Left hindlimb (tissue), 1 donor: ENCODE data around the gene TPSG1.
"Not testable (repeated sequence)": the region's sequence is repeated elsewhere in the genome, so short reads cannot be mapped to it uniquely, and the experiment has no call there.

Source experiments
- DNase-seq: peaks from one replicate; pipeline ENCODE4 v3.0.0-alpha.2; 2018

Gene TPSG1

DNA sequence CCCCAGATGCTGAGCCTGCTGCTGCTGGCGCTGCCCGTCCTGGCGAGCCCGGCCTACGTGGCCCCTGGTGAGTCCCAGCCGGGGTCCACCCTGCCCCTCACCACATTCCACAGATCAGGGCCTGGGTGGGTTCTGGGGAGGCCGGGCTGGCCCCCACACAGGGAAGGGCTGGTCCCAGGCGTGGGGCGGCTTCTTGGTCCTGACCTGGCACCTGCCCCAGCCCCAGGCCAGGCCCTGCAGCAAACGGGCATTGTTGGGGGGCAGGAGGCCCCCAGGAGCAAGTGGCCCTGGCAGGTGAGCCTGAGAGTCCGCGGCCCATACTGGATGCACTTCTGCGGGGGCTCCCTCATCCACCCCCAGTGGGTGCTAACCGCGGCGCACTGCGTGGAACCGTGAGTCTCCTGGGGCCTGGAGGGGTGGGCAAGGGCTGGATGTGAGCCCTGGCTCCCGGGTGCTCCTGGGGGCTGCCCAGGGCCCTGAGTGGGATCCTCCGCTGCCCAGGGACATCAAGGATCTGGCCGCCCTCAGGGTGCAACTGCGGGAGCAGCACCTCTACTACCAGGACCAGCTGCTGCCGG is 31.3 kb upstream of the TPSG1 start:
- not testable (repeated sequence) for DNase-seq

GRCh38 chr16:1255276-1256122 is 30.4 kb upstream of the TPSG1 start, which contains the start of gene TPSD1:
TPSD1 (plus strand) TSS chr16:1256069; CDS start chr16:1256281, 212 bp downstream.
- not testable (repeated sequence) for DNase-seq

- not testable (repeated sequence) for DNase-seq
Observed at GRCh38 chr16:1254821-1255220, 29.8 kb upstream of the TPSG1 start.

DNA sequence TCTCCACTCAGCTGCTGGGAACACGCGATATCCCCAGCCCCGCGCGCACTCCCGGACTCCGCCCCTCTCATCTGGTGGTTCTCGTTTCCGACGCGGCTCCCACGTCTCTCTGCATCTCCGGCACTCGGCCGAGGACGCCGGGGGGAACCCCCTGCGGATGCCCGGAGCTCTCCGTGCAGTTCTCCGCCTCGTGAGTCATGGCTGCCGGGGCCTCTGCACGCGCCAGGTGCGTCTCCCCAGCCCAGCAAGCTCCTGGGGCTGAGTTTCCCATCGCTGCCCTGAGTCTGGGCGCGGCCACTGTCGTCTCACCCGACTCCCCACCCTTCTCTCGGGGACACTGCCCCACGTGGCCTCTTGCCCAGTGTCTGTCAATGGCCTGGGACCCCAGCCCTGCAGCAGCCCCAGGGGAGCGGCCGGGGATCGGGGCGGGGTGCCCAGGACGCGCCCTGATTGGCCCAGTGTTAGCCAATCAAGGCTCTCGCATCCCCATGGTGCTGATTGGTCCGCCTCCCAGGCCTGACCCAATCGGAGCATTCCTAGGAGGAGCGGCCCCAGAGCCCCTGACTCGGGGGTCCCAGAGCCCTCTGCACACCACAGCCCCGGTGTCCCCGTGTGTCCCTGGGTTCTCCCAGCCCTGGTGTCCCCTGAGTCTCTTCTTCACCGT is 28.8 kb upstream of the TPSG1 start:
- DNase-seq: not testable (repeated sequence)

DNA sequence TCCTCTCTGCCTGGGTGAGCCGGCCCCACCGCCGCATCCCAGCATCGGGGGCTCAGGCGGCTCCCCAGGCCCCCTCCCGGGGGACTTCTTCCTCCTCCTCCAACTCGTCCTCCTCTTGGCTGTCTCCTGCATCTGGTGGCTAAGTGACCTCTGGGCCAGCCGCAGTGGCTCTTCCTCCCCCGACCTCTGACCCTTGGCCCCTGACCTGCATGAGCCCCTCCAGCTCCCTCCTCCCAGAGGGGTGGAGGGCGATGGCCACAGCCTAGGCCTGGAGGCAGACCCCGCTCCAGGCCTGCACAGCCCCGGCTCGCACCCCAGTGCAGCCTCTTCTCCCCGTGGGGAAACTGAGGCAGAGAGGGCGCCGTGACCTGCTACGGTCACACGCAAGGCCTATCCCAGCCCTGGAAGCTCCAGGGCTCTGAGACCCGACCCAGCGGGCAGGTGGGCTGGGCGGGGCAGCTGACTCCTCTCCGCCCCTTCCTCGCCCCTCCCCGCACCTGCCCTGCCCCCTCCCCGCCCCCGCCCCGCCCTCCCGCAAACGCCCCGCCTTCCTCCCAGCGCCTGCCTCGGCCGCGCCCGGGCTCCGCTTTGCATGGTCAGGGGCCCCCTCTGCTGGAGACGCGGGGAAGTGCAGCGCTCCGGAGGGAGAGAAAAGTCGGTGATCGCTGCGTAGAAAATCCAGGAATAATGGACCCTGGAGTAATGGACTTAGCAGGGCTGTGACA is 24.1 kb upstream of the TPSG1 start:
- not testable (repeated sequence) for DNase-seq

DNA sequence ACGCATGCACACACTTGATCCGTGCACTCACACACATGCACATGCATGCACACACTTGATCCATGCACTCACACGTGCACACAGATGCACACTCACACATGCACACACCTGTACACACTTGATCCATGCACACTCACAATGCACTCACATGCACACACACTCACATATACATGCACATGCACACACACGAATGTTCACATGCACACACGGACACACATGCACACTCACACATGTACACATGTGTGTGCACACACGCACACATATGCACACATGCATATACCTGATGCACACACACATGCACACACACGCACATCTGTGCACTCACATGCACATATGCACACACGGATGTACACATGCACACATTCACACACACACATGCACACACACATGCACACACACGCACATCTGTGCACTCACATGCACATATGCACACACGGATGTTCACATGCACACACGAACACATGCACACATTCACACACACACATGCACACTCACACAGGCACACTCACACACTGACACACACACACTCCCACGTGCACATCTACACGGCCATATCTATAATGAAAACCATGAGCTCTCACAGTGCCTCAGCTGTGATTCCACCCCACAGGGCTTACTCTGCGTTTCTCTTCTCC is 23.0 kb upstream of the TPSG1 start:
- not testable (repeated sequence) for DNase-seq

- DNase-seq: no peak
Observed at GRCh38 chr16:1245452-1246020, 20.5 kb upstream of the TPSG1 start.

DNA sequence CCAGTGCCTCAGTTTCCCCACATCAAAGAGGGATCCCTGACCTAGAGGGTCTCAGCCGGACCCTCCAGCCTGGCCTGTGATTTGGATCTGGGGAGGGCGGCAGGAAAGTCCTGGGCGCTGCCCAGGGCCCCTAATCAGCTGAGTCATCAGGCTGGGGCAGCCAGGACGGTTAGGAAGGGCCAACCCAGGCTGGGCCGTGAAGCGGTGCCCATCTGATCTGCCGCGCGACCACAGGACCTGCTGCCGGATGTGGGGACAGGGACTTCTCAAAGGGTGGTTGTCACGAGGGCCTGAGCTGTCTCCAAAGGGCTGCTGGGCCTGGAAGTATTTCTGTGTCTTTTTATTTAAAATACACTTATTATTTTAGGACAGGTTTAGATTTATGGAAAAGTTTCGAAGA is 19.8 kb upstream of the TPSG1 start:
- DNase-seq: no peak

GRCh38 chr16:1243907-1244850 is 19.1 kb upstream of the TPSG1 start:
- DNase-seq: not testable (repeated sequence)

DNA sequence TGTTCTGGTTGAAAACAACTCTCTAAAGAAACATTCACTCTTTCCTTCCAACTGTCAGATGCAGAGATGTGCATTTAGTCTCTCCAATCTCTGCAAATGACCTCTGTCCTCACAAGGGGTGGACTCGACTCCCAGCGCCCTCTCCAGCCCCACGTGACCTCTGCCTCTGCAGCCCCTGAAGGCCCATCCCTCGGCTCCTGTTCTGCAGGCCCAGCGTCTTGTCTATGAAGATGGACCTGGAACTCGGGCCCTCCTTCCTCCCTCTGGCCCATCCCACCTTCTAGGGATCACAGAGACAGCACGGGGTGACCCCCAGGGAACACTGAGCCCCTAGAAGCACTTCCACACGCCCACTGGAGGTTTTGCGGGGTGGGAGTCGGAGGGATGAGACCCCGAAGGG is 18.3 kb upstream of the TPSG1 start:
- DNase-seq: not testable (repeated sequence)

DNA sequence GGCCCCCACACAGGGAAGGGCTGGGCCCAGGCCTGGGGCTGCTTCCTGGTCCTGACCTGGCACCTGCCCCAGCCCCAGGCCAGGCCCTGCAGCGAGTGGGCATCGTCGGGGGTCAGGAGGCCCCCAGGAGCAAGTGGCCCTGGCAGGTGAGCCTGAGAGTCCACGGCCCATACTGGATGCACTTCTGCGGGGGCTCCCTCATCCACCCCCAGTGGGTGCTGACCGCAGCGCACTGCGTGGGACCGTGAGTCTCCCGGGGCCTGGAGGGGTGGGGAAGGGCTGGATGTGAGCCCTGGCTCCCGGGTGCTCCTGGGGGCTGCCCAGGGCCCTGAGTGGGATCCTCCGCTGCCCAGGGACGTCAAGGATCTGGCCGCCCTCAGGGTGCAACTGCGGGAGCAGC is 16.0 kb upstream of the TPSG1 start:
- not testable (repeated sequence) for DNase-seq

DNA sequence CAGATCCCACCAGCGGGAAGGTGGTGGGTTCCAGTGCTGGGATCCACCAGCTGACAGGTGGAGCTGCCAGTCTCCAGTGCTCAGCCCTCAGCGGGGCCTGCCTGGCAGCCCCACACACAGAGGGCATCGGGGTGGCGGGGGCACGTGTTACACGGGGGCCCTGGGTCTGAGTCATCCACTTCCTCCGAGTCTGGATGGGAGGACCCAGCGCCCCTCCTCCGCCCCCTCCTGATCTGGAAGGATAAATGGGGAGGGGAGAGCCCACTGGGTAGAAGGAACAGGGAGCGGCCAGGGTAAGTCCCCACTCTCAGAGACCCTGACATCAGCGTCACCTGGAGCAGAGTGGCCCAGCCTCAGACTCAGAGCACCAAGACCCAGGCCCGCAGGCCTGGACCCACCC is 15.4 kb upstream of the TPSG1 start, which contains the start of gene TPSAB1:
Gene TPSAB1, plus strand, starts transcription at position 270 of the 400 bp plus-strand sequence. CDS start 234 bp downstream, outside the sequence.
- DNase-seq: not testable (repeated sequence)

DNA sequence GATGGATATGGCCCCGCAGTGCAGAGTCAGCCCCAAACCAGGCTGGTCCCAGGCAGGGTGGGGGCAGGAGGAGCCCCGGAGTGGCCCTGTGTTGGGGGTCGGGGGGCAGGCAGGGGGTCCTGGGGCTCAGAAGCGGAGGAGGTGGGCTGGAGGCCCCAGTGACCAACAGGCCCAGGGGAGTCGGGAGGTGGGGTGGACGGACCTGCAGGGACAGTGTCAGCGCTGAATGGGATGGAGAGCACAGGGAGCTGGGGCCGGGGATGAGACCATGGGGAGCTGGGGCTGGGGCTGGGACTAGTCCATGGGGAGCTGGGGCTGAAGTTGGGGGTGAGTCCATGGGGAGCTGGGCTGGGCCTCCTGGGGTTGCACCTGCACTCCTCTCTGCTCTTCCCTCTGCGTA is 14.5 kb upstream of the TPSG1 start:
- not testable (repeated sequence) for DNase-seq

GRCh38 chr16:1238909-1239308 is 13.8 kb upstream of the TPSG1 start:
- DNase-seq: not testable (repeated sequence)

- no peak for DNase-seq
Observed at GRCh38 chr16:1237990-1238389, 12.9 kb upstream of the TPSG1 start.

DNA sequence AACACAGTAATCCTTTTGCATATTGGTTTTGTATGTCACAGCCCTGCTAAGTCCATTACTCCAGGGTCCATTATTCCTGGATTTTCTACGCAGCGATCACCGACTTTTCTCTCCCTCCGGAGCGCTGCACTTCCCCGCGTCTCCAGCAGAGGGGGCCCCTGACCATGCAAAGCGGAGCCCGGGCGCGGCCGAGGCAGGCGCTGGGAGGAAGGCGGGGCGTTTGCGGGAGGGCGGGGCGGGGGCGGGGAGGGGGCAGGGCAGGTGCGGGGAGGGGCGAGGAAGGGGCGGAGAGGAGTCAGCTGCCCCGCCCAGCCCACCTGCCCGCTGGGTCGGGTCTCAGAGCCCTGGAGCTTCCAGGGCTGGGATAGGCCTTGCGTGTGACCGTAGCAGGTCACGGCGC is 11.6 kb upstream of the TPSG1 start:
- DNase-seq: not testable (repeated sequence)

DNA sequence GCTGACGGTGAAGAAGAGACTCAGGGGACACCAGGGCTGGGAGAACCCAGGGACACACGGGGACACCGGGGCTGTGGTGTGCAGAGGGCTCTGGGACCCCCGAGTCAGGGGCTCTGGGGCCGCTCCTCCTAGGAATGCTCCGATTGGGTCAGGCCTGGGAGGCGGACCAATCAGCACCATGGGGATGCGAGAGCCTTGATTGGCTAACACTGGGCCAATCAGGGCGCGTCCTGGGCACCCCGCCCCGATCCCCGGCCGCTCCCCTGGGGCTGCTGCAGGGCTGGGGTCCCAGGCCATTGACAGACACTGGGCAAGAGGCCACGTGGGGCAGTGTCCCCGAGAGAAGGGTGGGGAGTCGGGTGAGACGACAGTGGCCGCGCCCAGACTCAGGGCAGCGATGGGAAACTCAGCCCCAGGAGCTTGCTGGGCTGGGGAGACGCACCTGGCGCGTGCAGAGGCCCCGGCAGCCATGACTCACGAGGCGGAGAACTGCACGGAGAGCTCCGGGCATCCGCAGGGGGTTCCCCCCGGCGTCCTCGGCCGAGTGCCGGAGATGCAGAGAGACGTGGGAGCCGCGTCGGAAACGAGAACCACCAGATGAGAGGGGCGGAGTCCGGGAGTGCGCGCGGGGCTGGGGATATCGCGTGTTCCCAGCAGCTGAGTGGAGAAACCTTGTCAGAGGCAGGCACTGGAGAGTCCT is 7.1 kb upstream of the TPSG1 start:
- not testable (repeated sequence) for DNase-seq

DNA sequence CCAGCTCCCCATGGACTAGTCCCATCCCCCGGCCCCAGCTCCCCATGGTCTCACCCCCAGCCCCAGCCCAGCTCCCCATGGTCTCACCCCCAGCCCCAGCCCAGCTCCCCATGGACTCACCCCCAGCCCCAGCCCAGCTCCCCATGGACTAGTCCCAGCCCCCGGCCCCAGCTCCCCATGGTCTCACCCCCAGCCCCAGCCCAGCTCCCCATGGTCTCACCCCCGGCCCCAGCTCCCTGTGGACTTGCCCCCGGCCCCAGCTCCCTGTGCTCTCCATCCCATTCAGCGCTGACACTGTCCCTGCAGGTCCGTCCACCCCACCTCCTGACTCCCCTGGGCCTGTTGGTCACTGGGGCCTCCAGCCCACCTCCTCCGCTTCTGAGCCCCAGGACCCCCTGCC is 6.2 kb upstream of the TPSG1 start:
- not testable (repeated sequence) for DNase-seq

- not testable (repeated sequence) for DNase-seq
Observed at GRCh38 chr16:1230471-1231212, 5.6 kb upstream of the TPSG1 start.
